Panc1 (cell line): ENCODE results near the gene TTLL11.

Experiments used
- CTCF ChIP-seq: fragments of 450-650 bp; IDR thresholded peaks from 2 replicates; pipeline ENCODE4 v1.5.1; 2017; ENCODE audit warnings: mild to moderate bottlenecking
- SIN3A ChIP-seq: IDR thresholded peaks from 2 replicates; pipeline ENCODE4 v1.6.1; 2012; ENCODE audit warnings: low read depth, mild to moderate bottlenecking, low read length, moderate library complexity, borderline replicate concordance; ENCODE audit not compliant: insufficient read depth

- TF ChIP-seq CTCF (no peak), SIN3A (no peak)
These were observed 318.1 kb downstream of the TTLL11 start for GRCh38 chr9:121774715-121775613.
